Epithelial cell of esophagus (primary cell): Measurements from ENCODE around the gene STARD7.

Source experiments
- DNase-seq: peaks from one replicate; pipeline ENCODE4 v3.0.0; 2010; ENCODE audit warnings: low read depth
- H3K4me3 ChIP-seq: 2 replicates; pipeline ENCODE4 v1.5.1; 2011; ENCODE audit warnings: mild to moderate bottlenecking, low read length, control low read depth
- TF ChIP-seq, protein P1 (sequence below): IDR thresholded peaks from 2 replicates; pipeline ENCODE4 v1.5.1; 2011; ENCODE audit warnings: low read depth, mild to moderate bottlenecking, low read length, control low read depth, inconsistent platforms; ENCODE audit not compliant: insufficient read depth; ENCODE audit errors: missing control alignments

Gene STARD7

DNA sequence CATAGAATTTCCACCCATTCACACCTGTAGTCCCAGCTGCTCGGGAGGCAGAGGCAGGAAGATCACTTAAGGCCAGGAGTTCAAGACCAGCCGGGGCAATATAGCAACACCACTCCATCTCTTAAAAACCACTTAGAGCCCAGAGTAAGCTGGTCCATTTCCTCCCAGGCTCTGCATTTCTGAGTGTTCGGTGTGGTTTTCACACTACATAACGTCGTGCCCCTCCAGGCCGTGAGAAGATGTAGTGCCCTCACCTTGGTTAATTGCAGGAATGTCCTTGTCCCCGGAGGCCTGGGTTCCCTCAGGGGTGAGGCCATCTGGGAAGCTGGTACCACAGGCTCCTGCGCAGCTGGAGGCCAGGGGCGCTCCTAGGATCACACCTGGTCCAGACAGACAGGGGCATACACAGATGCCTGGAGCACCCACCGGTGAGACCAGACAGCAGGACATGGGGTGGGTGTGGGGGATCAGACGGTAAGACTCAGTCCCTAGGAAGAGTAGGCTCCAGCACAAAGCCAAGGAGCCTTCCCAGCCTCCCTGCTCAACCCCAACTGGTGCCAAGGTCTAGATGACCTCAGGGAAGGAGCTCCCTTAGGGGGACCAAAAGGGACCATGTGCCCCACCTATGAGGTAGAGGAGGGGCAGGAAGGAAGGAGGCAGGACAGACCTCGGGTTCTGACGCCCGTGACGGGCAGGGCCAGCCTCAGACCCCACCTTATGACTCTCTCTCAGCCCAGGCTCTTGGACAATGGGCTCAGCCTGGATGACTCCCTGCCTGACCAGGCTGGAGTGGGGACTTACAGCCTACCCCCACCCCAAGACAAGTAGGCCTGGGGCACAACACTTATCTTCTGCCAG is 71.1 kb downstream of the STARD7 start:
- no peak overlapping the region for H3K4me3 ChIP-seq
- TF ChIP-seq, protein P1, sequence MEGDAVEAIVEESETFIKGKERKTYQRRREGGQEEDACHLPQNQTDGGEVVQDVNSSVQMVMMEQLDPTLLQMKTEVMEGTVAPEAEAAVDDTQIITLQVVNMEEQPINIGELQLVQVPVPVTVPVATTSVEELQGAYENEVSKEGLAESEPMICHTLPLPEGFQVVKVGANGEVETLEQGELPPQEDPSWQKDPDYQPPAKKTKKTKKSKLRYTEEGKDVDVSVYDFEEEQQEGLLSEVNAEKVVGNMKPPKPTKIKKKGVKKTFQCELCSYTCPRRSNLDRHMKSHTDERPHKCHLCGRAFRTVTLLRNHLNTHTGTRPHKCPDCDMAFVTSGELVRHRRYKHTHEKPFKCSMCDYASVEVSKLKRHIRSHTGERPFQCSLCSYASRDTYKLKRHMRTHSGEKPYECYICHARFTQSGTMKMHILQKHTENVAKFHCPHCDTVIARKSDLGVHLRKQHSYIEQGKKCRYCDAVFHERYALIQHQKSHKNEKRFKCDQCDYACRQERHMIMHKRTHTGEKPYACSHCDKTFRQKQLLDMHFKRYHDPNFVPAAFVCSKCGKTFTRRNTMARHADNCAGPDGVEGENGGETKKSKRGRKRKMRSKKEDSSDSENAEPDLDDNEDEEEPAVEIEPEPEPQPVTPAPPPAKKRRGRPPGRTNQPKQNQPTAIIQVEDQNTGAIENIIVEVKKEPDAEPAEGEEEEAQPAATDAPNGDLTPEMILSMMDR: no peak
- no peak for DNase-seq

DNA sequence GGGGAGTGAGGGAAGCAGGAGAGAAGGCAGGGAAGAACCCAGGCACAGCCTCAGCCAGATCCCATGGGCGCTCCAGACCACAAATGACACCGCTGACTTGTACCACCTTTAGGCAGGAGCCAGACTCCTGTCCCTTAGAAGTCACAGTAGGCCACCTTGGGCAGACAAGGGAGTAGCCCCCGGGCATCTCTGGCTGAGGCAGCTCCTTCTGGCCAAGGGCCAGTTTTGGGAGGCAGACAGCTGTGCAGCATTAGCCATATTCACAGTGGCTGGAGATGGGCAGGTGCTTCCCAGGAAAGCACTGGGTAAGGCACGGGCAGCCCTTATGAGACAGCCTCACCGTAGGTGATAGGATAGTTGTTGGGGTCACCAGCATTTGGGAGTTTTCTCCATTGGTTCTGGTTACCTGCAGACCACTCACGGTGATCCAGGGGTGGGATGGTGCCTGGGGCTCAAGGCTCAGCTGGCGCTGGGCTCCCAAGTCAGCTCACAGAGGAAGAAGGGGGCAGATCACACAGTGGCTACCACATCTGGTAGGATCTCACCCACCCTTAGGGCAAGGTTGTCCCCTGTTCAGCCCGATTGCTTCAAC is 72.4 kb downstream of the STARD7 start:
- no peak for DNase-seq
- H3K4me3 ChIP-seq: no peak overlapping the region
- TF ChIP-seq, protein P1: no peak

DNA sequence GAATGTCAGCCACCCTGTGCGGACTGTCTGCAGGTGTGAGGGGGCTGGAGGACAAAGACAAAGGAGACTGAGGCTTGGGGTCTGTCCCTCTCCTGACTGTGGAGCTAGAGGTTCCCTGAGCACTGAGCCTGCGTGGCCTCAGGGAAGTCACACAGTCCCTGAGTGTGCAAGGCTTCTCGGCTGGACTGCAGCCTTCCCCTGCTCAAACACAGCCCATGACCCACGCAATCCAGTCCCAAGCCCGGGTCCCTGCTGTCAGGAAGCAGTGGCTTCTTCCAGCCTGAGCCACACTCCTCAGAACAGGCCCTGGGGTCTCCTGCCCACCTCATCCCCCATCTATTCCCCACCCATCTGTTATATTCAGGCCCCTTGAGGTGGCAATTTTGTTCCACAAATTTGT is 73.0 kb downstream of the STARD7 start:
- no peak for DNase-seq
- H3K4me3 ChIP-seq: no peak overlapping the region
- TF ChIP-seq, protein P1: no peak

DNA sequence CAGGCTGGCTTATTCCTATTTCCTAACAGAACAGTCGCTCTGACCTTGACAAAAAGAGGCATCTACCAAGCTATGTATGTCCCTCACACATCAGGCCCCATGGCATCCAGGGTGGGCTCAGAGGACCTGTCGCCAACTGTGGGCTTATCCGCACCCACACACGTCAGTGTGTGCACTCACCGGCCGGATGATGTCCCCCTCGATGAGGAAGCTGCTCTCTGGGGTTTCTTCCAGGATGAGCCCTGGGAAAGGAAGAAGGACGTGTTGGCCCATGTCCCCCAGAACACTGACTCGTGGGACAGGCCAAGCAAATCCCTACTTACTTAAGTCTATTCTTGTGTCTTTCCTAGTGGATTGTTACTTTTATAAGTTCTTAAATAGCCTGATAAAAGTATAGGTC is 73.5 kb downstream of the STARD7 start:
- no peak for DNase-seq
- no peak overlapping the region for H3K4me3 ChIP-seq
- TF ChIP-seq, protein P1: no peak
